HG03378 (cell line): ENCODE results near the gene OSBPL3.

ENCODE experiments used
- ATAC-seq: cut with Tn5 transposase; IDR thresholded peaks from one replicate; pipeline ENCODE4 v1.9.1; 2021; ENCODE audit warnings: mild to moderate bottlenecking, moderate library complexity; ENCODE audit not compliant: unreplicated experiment

OSBPL3 gene

DNA sequence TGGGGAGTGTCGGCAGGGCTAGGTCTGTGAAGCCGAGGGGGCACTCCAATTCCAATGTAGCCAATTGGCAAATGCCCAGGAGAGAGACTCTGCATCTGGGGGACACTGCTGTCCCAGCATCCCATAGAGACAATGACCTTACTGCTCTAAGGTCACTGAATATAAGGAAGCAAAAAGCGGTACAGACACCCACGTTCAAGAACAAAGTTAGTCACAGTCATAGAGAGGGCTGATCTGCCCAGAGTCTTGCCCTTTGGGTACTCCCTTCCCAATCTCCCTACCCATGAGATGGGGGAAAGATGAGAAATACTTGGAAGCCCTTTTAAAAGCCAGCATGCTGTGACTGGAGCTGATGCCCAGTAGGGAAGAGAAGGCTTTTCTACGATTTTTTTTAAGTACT lies 146.4 kb downstream of the OSBPL3 start:
- no peak for ATAC-seq

DNA sequence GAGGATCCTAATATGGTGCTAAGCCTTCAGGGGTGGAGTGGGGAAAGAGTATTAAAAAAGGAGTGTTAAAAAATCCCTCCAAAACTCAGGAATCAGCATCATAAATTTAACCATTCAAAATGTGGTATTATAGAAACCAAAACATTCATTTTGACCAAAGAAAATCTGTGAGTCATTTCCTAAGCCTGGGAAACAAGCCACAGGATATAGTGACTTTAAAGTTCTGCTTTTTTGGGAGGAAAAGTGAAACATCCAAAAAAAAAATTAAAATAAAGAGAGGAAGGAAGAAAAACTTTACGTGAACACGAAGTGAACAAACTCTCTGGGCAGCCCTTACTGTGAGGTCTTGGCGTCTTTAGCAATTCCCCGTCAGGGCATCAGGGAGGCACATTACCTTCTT lies 148.7 kb downstream of the OSBPL3 start:
- ATAC-seq, result no peak

DNA sequence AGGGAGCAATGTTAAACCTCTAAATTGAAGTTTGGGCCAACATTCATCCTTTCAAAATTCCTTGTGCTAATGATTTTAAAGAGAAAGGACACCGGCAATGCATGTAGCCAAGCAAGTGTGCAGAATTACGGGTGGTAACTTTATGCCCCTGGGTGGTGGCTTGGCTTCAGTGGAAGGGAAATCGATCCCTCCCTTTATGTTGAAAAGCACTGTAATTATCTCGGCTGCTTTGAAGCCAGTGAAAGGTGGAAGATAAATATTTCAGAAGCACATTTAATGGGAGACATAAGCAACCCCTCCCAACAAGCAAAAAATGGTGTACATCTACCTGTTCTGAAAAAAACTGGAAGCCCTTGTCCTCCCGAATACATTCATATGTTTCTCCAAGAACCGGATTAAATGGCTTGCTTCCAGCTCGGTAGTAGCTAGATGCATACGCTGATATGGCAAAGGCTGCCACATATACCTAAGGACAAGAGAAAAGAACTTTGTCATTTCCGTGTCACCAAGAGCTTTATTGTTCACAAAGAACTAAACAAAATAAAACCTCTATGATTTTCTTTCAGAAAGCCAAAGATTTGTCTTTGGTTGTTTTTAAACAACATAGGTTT lies 149.4 kb downstream of the OSBPL3 start:
- ATAC-seq, result no peak

DNA sequence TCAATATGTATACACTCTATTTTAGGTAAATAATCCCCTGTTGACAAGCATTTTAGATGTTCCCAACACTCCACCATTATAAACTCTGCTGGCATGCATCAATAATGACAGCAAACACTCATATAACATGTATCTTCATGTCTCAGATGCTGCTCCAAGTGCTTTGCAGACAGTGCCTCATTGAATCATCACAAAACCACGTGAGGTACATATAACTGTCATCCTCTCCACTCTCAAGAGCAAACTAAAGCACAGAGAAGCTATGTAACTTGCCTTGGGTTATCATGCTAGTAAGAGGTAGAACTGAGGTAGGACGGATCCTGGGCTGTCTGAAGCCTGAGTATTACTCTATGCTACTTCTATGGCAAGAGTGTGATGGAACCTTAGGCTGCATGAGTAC lies 150.2 kb downstream of the OSBPL3 start:
- no peak for ATAC-seq

DNA sequence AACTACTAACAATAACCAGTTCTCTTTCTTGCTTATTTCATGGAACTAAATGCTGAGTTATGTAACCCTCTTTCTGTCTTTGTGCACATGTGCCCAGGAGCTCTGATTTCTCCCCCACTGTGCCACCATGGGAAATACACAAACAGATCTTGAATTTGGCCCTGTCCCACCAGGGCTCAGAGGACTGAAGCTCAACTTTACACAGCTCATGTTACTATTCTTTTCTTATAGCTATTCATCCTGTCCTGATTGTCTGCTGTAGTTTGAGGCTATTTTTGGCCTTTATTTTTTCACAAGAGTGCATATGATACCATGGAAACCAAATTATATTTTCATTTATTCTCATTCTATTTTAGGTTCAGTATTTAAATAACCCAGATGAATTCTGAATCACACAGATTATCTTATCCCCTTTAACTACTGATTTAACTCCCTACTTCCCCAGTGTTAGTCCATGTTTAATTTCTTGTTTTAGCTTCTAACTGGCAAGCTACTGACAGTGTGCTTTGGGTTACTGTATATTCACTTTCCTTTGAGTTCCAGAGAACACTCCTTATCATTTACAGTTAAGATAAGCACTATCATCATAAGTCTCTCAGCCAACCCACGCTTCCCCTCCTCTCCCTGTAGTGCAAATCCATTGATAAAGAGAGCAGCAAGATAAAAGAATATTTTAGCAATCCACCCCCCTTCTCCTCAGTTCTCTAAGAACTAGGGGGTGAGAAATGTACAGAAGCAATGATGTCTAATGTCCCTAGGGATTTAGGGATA lies 150.9 kb downstream of the OSBPL3 start:
- ATAC-seq, result no peak

DNA sequence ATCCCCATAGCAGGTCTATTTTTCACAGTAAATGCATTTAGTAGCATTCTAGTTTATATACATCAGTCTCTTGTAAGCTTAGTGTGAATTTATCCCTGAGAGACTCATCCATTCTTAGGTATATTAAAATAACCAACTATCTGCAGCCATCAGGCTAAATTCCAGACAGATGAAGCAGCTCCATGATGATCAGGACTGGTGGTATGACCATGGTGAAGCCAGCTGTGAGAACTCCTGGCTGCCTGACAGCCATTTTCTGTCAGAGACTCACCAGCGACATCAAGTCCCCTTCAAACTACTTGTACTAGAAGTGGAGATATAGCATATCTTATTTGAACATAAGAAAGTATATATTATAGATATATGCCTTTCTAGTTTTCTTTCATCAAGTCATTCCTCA lies 152.4 kb downstream of the OSBPL3 start:
- ATAC-seq, result no peak

DNA sequence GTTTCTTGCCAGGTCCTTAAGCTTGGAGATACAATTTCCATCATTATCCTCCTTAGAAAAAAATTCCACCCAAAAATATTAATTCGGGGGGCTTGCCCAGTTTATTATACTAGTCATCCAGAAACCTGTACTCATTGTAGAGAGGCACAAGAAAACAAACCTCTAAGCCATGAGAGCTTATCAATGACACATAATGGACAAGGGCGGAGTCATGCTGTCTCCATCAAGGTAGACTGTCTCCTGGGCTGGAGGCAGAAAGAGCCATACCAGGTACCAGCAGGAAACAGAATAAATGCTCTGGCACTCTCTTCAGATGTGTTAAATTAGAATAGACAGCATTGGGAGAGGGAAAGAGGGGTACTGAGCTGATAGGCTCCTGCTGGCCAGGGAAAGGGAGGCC lies 153.0 kb downstream of the OSBPL3 start:
- no peak for ATAC-seq

DNA sequence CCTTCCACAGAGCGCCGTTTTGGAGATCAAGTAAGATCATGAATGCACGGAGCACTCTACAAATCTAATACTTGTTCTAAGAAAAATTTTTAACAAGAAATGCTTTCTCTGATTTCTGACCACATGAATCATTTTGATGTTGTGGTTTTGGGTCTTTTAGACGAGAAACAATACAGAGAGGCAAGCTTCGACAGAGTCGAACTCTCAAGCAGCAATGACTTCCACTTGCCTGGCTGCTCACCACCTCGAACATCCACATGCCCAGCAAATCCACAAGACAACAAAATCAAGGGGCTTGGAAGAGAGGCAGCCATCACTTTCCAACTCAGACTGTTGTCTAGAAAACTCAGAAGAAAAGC lies 153.3 kb downstream of the OSBPL3 start:
- ATAC-seq, result no peak

DNA sequence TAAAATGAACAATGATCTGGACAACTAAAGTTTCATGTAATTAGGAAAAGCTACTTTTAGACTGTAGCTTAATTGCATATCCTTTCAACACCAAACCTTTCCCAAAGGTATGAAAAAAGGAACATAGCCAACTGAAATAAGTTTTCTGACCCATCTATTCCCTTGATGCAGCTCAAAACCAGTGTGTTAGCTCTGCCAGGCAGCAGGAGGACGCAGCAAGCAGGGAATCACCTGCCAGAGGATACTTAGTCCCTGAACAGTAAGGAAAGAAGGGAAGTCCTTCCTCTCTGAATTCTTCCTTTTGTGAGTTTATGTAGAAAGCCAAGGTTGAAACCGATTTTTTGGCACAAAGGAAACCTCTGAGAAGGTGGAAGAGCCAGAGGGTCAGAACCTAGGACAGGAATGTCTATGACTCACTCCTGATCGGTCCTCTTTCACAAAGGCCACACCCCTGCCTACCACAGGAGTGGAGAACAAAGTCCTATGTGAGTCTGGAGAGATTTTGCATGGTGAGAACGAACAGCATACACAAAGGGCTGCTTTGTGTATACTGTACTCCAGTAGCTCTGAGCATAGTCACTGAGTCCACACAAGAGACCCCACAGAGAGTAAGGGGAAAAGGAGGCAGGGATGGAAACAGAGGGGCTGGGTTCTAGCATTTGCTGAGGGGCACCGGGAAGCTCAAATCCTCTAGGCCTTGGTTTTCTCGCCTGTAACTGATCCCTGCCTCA lies 153.9 kb downstream of the OSBPL3 start:
- ATAC-seq, result no peak

DNA sequence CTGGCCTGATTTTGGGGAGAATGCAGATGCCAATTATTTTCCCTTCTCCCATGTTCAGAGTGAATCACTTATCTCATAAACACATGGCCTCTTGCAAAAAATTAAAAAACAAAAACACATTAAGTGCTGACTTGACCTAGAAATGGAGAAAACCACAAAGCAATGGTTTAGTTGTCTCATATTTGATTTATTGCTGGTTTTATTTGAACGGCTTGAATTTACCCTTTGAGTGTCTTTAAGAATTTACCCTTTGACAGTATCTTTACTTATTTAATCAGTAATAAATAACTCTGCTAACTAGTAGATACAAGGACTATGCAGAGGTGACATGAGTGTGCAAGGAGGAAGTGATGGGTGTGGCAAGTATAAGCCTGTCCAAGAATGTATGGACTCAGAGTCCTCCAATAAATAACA lies 154.6 kb downstream of the OSBPL3 start:
- no peak for ATAC-seq

DNA sequence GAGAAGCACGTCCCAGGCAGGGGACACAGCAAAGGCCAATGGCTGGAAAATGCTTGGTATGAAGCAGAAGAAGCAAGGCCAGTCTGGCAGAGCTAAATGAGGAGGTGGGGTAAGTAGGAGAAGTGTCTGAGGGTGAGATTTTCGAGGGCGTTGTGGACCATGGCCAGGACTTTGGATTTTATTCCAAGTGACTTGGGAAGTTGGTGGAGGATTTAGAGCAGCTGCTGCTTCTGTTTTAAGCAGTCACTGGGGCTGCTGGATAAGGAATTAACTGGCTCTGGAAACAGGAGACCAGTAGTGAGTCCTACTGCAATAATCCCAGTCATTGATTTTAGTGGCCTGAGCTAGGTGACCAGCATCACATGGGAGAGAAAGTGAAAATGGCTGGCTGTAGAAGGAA lies 155.1 kb downstream of the OSBPL3 start:
- no peak for ATAC-seq

DNA sequence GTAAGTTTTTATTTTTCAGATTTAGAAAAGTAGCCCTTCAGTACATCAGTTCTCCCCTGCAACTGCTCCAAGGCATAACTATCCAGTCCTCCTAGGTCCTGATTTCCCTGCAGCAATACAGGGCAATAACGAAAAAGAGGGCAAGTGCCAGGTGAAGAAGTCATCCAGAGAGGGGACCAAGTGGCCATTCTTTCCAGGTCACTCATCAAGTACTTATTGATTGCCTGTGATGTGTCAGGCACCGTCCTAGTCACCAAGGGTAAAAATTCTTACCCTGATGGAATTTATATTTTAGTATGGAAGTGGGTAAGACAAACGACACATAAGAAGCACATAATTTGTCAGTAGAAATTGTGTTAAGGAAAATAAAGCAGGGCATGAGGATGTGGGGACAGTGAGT lies 155.6 kb downstream of the OSBPL3 start:
- ATAC-seq, result no peak

DNA sequence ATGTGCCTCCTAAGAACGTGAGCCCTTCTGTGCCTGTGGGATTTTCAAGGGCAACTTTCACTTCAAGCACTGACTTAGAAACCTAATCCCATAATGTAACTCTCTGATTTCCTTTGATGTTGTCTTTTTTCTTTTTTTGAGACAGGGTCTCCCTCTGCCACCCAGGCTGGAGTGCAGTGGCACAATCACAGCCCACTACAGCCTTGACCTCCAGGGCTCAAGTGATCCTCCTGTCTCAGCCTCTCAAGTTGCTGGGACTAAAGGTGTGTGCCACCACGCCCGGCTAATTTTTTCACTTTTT lies 158.3 kb downstream of the OSBPL3 start:
- no peak for ATAC-seq

DNA sequence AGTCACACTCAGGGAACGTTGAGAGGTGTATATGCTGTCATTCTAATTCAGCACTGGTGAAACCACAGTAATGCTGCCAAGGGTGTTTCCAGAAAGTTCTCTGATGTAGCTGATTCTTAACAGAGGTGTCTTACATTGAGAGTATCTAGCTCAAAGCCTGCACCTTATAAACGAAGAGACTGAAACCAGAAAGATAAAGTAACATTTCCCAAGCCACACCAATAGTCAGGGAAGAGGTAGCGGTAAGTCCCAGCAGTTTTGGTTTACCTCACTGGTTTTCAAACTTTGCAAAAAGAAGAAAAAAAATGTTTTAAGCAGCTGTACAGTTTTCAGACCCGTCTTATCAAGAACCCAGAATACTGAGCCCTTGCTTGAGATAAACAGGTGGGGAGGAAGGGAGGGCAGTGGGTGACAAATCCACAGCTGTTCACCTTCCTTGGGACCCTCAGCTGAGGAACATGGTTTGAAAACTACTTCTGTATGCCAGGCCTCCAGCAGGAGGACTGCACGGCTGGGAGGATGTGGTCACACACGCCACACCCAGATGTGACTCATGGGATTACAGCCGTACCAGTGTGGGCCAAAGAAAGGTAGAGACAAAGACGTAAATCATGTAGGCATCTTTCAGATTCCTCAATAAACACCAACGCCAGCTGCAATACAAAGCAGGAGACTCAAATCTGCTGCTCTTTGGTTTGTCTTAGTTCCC lies 158.8 kb downstream of the OSBPL3 start:
- ATAC-seq, result peak; percentile 67

DNA sequence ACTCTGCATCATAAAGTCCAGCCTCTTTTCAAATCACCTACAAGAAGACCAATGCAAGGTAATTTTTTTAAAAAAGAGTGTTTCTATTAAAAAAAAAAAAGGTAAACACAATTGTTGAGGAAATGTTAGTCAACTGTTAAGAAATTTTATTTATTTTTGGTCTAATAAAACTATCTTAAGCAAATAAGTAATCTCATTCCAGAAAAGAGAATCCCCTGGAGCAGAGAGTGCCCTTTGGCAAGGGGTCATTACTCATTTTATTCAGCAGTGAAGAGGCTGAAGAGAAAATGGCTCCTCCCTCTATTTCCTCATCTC lies 159.3 kb downstream of the OSBPL3 start:
- ATAC-seq, result no peak

DNA sequence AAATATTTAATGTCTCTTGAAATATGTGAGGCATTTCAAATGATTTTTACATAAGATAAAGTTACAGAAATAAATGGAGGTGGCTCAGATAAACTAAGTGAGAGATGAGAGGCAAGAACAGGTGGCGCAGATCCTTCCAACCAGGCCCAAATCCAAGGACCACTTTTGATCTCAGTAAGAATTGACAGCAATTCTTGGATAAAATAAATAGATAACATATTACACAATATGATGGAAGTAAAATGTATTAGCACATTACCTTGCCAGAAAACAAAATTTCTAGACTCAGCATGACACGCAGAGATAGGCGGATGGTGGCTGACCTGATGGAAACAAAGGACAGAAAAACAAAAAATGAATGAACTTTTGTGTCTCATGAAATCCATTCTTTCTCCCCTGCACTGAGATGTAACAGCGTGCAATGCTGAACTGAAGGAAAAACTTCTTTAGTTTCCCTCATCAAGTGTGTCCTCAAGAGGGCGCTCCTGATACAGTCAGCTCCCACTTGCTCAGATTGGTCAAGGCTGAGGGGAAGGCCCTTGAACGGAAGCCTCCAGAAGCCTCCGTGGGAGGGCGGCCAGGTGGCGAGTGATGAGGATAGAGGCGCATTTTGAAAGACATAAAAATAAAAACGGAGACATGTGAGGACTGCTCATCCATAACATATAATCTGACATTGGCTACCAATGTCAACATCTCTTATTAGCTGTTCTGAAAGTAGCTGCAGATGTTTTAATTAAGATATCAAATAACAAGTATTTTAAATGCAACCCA lies 159.9 kb downstream of the OSBPL3 start:
- ATAC-seq, result peak; percentile 55

DNA sequence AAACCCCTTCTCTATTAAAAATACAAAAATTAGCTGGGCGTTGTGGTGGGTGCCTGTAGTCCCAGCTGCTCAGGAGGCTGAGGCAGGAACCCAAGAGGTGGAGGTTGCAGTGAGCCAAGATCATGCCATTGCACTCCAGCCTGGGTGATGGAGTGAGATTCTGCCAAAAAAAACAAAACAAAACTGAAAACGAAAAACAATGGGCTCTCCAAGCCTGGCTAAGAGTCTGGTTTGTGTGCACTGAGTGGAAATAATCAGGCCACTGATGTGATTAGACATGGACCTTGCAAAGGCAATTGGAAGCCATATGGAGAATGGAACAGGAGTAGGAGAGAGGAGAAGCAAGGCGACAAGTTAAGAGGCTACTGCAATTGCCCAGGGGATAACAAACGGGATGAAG lies 162.6 kb downstream of the OSBPL3 start:
- ATAC-seq, result no peak

DNA sequence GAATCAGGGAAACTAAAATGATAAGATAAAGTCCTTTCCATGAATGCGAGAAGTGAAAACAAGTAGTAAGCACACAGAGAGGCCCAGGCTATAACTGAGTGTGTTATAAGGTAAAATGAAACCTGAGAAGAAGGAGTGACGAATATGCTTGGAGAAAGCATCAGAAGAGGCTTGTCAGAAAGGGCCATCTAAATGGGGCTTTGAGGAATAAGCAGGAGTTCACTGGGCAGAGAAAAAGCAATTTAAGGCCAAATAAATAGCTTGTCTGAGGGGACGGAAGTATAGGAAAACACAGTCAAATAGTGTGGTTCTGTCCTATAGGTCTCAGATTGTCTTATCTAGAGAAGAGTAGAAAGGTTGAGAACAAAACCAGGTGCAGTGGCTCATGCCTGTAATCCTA lies 163.1 kb downstream of the OSBPL3 start:
- ATAC-seq, result no peak

DNA sequence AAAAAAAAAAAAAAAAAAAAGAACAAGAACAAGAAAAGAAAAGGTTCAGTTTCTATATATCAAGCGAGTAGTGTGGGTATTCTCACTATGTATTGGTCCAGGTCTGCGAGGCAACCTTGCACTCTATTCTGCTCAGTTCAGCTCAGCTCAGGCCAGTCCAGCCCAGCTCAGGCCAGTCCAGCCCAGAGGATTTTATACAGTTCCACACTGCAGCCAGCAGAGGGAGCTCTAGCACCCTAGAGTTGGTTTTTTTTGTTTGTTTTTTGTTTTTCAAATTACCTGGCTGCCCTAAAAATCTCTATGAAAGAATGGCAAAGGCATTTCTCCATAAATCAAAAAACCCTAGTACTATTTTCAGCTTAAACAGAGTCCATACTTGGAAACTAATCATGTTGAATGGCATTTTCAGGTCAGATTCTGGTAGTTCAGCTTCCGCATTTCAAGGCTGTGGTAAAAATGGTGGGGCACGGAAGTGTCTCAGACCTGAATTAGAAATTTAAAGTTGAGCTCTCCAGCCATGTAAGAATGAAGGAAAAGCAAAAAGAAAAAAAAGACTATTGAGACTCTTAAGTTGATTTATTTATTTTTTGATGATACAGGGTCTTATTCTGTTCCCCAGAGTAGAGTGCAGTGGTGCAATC lies 167.6 kb downstream of the OSBPL3 start:
- ATAC-seq, result no peak

DNA sequence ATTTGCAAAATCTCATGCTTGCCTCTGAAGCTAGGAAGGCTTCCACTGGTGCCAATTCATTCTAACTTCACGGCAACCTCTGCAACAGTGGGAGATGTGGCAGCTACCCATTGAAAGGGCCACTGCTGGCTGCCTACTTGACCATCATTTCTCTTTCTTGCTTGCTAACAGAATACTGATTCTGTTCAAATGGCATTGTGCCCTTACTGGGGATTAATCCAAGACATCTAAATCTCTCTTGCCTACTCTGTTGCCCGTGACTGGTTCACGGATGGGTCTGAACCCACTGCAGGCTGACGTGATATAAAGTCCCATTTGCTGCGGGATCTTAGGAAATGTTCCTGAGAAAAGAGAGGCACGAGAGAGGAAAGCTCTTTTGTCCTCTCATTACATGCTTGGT lies 171.5 kb downstream of the OSBPL3 start:
- no peak for ATAC-seq

DNA sequence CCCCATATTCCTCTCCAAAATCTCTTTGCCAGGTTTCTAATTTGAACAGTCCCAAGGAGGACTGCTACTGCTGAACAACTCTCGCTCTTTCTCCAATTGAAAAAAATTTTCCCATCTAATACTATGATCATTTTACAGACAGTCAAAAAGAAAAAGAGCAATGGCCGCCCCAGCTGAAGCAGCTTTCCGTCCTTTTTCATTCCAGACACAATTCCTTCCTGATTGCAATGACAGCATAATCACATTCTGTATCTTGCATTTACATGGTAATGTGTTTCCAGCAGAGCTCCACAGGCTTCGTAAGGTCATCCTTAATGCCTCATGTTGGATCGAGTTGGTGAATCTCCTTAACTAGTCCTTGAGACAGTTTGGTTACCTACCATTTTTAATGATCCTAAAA lies 177.7 kb downstream of the OSBPL3 start:
- ATAC-seq, result no peak
